HG02885 (cell line): ENCODE results near the gene EFCAB8.

Source experiments
- ATAC-seq: cut with Tn5 transposase; IDR thresholded peaks from one replicate; pipeline ENCODE4 v1.9.1; 2021; ENCODE audit warnings: mild to moderate bottlenecking; ENCODE audit not compliant: unreplicated experiment, poor library complexity

EFCAB8 gene

DNA sequence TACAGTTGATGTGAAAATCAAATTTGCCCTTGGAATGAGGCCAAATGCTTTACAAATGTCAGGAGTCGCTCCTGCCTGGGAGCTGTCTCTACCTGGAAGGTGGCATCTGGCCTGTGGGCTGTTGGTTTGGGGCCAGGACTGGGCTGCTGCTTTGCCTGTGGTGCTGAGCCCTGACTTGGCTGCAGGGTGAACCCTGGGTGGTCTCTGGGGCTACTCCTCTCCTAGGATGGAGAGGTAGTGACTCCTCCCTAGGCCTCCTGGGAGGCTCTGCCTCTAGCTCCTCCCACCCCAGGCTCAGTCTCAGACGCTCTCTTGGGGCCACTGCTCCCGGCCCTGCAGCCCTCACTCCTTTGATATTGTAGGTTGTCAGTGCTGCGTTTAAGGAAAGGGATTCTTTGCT is 47.5 kb downstream of the EFCAB8 start:
- no peak for ATAC-seq

GRCh38 chr20:32906871-32907495 is 48.3 kb downstream of the EFCAB8 start:
- ATAC-seq: no peak

GRCh38 chr20:32907886-32908285 is 49.2 kb downstream of the EFCAB8 start:
- ATAC-seq: no peak

- ATAC-seq: no peak
These were observed 49.9 kb downstream of the EFCAB8 start for GRCh38 chr20:32908334-32909292.

GRCh38 chr20:32909451-32909850 is 50.7 kb downstream of the EFCAB8 start:
- no peak for ATAC-seq

DNA sequence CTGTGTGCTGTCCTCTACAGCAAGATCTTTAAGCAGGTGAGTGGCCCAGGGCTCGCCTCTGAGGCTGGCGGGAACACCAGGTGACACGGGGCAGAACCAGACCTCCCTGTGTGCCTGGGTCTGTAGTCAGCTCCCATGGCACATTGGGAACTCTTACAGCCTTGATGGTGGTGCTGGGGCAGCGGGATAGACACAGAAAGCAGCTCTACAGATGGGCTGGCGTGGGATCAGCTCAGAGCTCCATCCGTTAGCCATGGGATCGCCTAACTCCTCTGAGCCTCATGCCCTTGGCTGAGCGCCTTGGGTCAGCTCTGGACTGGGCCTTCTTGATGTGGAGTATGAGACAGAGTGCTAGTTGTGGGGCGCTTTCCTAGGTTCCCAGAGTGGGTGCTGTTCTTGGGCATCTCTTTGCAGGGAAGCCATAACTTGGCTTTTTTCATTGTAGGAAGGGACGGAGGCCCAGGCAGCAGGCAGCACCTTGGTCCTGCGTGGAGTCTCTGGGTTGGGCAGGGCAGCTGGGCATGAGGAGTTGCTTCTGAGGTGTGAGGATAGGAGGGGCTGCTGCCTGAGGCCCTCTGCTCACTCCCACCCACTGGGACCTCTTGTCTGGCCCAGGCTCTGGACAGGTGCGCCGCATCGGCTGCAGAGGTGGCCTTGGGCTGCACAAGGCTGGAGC is 51.3 kb downstream of the EFCAB8 start:
- no peak for ATAC-seq

DNA sequence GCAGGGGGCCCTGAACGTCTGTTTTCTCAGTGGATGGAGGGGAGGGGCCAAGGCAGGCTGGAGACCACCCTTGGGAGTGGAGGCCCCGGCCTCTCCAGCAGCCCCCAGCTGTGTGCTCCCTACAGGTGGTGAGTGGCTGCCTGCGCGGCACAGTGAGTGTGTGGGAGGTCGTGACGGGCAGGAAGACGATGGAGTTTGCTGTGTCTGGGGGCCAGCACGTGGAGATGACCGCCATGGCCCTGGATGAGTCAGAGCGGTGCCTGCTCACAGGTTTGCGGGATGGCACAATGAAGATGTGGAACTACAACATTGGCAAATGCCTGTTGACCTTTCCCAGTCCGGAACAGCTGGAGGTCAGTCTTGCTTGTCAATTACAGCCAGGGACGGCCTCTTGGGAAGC is 52.6 kb downstream of the EFCAB8 start:
- ATAC-seq: no peak

GRCh38 chr20:32912688-32913087 is 54.0 kb downstream of the EFCAB8 start:
- no peak for ATAC-seq

DNA sequence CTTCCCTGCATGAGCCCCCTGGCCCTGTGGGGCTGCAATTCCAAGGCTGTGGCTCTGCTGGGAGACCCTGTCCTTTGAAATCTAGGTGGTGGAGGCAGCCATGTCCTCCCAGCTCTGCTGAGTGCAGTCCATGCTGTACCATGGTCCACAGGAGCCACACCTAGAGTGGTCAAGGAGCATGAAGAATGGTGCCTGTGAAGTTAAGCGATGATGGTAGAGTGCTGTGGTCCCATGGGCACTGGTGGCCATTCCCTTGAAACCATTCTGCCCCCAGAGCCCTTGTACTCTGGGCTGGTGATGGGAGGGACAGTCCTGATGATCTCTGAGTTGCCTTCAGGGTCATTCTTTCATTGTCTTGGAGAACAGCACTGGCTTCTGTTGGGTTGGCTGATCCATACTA is 55.3 kb downstream of the EFCAB8 start:
- ATAC-seq: no peak

- no peak for ATAC-seq
These were observed 58.6 kb downstream of the EFCAB8 start for GRCh38 chr20:32917191-32917950.

GRCh38 chr20:32918296-32918695 is 59.6 kb downstream of the EFCAB8 start:
- no peak for ATAC-seq

DNA sequence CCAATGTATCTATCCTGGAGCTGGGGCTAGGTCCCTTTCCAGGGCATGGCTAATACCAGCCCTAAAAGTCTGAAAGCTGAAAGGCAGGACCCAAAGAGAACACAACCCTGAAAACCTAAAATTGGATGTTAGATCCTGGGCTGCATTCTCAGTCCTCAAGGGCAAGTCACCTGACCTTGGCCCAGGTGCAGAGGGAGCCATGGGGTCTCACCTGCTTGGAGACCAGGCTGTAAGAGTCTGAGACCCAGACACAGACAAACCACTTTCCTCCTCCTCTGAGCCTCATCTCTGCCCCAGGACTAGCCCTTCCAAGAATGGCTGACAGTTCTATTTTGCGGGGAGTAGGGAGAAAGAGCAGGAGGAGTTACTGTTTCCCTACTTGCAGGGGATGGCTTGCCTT is 60.0 kb downstream of the EFCAB8 start:
- ATAC-seq: no peak

DNA sequence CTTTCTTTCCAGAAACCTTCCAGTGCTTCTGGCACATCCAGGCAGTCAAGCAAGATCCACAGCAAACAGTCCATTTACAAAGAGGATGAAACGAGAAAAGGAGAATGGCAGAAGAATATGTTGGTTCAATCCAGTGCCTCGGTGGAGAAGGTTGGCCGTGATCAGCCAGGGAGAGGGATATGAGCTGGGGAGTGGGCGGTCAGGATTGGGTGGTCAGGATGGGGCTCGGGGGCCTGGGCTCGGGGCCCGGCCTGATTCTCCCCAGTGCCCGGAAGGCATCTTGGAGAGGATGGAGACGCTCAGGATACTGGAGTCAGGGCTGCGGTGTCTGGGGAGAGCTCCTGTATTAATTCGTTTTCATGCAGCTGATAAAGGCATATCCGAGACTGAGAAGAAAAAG is 61.3 kb downstream of the EFCAB8 start:
- ATAC-seq: no peak

DNA sequence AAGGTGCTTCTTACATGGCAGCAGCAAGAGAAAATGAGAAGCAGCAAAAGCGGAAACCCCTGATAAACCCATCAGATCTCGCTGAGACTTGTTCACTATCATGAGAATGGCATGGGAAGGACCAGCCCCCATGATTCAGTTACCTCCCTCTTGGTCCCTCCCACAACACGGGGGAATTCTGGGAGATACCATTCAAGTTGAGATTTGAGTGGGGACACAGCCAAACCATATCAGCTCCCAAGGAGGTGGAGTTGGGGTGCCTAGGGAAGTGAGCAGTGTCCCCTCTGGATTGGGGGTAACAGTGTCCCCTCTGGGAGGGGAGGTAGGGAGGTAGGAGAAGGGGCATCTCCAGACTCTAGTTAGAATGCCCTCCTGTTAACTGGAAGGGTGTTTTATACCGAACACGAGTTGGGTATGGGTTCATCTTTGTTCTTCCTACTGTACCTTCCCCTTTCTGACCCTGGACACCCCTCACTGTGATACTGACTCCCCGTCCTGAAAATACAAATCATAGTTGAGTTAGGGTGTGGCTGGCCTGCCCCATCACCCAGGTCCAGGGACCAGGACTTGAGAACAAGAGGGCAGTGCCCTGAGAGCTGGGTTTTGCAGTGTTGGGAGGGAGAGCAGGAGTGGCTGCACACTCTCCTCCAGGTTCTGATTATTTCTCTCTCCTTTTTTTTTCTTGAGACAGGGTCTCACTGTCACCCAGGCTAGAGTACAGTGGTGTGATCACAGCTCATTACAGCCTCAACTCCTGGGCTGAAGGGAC is 62.0 kb downstream of the EFCAB8 start:
- no peak for ATAC-seq

GRCh38 chr20:32922466-32922865 is 63.7 kb downstream of the EFCAB8 start:
- no peak for ATAC-seq

DNA sequence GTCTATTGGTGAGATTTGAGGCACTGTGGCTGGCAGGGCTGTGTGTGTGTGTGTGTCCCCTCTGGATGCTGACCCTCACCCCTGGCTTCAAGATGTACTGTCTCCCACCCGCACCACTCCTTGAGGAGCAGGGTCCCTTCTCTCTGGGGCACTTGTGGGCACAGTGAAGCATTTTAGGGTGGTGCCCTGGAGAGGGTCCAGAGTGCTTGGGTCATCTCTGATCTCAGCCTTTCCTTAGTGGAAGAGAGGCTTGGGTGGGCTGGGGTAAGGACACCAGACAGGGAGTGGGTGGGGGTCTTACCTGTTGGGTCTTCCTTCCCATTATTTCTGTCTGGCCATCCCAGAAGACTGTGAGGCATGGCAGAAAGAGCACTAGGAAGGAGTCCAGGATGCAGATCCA is 66.1 kb downstream of the EFCAB8 start:
- ATAC-seq: no peak

DNA sequence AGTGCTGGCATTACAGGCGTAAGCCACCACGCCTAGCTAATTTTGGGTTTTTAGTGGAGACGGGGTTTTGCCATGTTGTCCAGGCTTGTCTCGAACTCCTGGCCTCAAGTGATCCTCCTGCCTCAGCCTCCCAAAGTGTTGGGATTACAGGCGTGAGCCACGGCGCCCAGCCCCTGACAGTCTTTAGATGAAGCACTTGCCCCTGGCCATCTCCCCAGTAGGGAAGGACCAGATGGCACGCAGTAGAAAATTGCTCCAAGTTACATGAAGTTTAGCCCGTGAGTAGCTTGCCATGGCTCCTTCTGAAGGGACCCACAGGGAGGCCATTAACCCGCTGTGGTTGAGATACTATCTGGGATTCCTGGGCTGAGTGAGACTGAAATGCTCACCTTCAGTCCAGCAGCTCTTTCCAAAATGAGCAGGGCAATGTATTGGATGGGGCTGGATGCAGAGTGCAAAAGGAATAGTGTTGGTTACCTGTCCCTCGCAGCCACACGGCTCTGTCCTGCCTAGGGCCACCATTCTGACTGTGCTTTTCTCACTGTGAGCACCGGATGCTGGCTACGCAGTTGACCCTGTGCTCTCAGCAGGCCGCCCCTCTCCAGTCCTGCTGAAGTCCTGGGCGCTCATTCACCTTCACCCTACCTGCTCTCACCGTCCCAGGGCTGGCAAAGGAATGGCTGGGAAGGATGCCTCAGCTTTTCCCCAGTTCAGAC is 66.9 kb downstream of the EFCAB8 start:
- no peak for ATAC-seq

- no peak for ATAC-seq
These were observed 70.4 kb downstream of the EFCAB8 start for GRCh38 chr20:32929162-32929561.

- ATAC-seq: no peak
These were observed 71.5 kb downstream of the EFCAB8 start for GRCh38 chr20:32930181-32930580.
